ENCODE results near the gene FRMD3.

- peak; percentile 54; the same call in 1 of the 2 replicates for TF ChIP-seq GATA2 (IDR thresholded peaks at IDR 0.05; ENCODE audit: low read depth, low read length)
- TF ChIP-seq GATA3 (IDR thresholded peaks at IDR 0.05; ENCODE audit: low read depth, low read length): no peak
These were observed 182.5 kb downstream of the FRMD3 start for GRCh38 chr9:83355729-83356151.
